ENCODE results near the gene ANKZF1.

The ANKZF1 gene

DNA sequence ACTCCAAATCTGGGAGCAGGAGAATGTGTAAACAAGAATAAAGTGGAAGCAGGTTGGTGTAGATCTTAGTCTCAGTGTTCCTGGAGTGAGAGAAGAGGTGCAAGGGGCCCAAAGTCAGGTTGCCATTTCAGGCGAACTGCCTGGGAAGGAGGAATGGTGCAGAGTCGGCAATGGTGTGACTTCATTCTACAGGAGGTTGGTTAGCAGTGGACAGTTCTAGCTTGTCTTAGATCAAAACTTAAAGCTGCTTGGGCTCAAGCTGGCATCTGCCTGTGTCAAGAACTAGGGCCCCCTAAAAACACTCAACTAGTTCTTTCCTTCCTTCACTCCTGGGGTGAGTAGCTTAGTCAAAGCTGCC lies 19.2 kb downstream of the ANKZF1 start:
- no peak overlapping the region for H3K4me3 ChIP-seq (ENCODE audit: low read depth, low read length)
- TF ChIP-seq, protein P1, sequence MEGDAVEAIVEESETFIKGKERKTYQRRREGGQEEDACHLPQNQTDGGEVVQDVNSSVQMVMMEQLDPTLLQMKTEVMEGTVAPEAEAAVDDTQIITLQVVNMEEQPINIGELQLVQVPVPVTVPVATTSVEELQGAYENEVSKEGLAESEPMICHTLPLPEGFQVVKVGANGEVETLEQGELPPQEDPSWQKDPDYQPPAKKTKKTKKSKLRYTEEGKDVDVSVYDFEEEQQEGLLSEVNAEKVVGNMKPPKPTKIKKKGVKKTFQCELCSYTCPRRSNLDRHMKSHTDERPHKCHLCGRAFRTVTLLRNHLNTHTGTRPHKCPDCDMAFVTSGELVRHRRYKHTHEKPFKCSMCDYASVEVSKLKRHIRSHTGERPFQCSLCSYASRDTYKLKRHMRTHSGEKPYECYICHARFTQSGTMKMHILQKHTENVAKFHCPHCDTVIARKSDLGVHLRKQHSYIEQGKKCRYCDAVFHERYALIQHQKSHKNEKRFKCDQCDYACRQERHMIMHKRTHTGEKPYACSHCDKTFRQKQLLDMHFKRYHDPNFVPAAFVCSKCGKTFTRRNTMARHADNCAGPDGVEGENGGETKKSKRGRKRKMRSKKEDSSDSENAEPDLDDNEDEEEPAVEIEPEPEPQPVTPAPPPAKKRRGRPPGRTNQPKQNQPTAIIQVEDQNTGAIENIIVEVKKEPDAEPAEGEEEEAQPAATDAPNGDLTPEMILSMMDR (IDR thresholded peaks at IDR 0.05; ENCODE audit: low read depth, low read length) = no peak

DNA sequence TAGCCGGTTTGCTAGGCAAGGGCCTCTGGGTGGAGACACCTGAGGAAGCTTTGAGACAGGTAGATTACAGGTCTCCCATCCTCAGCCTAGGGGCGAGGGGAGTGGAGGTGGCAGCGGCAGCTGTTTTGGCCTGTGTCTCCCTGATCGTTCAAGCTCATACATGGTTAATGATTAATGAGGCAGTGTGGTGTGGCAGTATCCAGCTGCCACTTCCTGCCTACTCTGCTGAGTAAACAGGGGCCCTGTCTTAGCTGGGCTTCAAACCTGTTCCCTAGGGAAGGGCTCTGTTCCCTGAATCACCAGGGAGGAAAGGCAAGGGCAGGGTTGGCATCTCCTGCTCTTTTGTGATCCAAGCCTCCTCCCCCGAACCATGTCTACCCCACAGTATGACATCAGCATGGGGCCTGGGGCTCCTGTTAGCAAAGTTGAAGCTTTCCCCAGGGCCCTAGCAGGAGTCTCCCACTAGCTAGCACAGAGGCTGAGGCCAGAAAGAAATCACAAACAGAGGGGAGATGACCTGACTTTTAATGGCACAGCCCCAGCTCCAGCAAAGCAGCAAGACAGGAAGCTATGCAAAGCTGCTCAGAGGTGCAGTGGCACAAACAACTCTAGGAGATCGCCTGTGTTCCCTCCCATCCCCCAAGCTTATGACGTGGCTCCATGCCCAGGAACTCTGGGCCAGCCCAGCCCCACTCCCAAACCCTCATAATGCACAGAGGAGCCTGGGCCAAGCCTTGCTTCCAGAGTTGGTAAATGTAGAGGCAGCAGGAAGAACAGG lies 19.8 kb downstream of the ANKZF1 start:
- no peak overlapping the region for H3K4me3 ChIP-seq (ENCODE audit: low read depth, low read length)
- TF ChIP-seq, protein P1 (IDR thresholded peaks at IDR 0.05; ENCODE audit: low read depth, low read length) = no peak

DNA sequence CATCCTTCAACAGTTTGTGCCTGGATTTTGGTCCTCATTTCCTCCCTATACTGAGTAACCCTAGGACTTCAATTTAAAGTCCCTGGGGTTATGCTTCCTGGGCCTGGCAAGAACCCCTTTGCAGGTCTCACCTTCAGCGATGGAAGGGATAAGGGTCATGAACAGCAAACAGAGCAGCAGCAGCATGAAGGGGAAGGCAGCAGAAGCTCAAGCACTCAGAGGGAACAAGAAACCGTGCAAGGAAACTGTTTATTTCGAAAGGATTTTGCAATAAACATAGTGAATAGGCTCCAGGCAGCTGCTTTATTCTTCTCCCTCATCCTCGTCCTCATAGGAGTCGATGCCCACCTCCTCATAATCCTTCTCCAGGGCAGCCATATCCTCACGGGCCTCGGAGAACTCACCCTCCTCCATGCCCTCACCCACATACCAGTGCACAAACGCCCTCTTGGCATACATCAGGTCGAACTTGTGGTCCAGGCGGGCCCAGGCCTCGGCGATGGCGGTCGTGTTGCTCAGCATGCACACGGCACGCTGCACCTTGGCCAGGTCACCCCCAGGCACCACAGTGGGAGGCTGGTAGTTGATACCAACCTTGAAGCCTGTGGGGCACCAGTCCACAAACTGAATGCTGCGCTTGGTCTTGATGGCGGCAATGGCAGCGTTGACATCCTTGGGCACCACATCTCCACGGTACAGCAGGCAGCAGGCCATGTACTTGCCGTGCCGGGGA lies 20.6 kb downstream of the ANKZF1 start:
- TF ChIP-seq, protein P1 (IDR thresholded peaks at IDR 0.05; ENCODE audit: low read depth, low read length) = no peak
- H3K4me3 ChIP-seq (ENCODE audit: low read depth, low read length) = no peak overlapping the region

DNA sequence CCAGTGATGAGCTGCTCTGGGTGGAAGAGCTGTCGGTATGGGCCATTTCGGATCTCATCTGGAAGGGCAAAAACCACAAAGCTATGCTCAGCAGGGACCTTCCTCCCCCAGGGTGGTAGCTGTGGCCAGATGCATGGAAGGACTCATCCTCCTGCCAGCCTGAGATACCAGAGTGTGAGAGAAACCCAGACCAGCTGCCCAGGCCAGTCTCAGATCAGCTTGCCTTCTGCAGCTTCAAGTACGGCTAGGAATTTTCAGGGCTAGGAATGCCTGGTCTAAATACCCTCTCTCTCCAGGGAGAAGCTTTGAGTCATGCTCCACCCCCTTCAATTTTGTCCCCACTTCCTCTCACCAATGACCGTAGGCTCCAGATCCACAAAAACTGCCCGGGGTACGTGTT lies 22.1 kb downstream of the ANKZF1 start:
- no peak overlapping the region for H3K4me3 ChIP-seq (ENCODE audit: low read depth, low read length)
- TF ChIP-seq, protein P1 (IDR thresholded peaks at IDR 0.05; ENCODE audit: low read depth, low read length) = no peak

DNA sequence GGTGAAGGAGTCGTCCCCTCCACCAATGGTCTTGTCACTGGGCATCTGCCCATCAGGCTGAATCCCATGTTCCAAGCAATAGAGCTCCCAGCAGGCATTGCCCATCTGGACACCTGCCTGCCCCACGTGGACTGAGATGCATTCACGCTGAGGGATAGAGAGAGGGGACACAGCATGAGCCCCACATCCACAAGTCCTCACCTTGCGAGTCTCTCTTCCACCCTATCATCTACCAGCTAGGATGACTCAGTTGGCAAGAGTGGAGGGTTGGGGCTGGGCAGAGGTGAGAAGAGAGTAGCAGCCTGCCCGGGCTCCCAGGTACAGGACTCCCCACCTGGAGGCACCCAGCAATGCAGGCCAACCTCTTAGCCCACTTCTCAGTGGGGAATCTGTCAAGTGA lies 22.5 kb downstream of the ANKZF1 start:
- H3K4me3 ChIP-seq (ENCODE audit: low read depth, low read length) = no peak overlapping the region
- TF ChIP-seq, protein P1 (IDR thresholded peaks at IDR 0.05; ENCODE audit: low read depth, low read length) = no peak

DNA sequence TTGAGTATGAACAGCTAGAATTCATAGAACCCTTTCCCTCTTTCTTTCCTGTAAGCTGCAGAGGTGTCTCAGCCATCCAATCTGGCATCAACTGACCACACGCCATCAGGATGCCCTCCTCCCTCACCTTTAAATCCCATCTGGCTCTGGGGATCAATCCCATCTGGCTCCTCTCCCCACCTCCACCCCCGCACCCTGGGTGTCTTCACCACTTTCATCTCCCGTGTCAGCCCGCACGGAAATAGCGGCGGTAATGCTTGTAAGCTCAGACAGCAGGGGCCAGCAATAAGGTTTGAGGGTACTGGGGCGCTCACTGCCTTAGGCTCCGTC lies 22.9 kb downstream of the ANKZF1 start:
- peak overlapping the region; percentile 54 for H3K4me3 ChIP-seq (ENCODE audit: low read depth, low read length)

More for the DNA sequence above, 22.9 kb downstream of the ANKZF1 start:
- TF ChIP-seq, protein P1 (IDR thresholded peaks at IDR 0.05; ENCODE audit: low read depth, low read length) = no peak

Measured in WI38 (cell line).